ENCODE measurements around the gene ACACA.

GRCh38 chr17:37368577-37368976, 38.1 kb downstream of the ACACA start:
- TF ChIP-seq FOXA1 (IDR thresholded peaks at IDR 0.05) (no peak), SUZ12 (IDR thresholded peaks at IDR 0.05) (no peak), SP1 (IDR thresholded peaks at IDR 0.05) (no peak)

All from HEK293T (cell line).